HL-60/S4 (cell line): ENCODE data around the gene MCCD1.
"Not testable (repeated sequence)": the region's sequence is repeated elsewhere in the genome, so short reads cannot be mapped to it uniquely, and the experiment has no call there.

Experiments
- in situ Hi-C: fragments of 300-500 bp; cut with MboI; formaldehyde crosslinking; loops from 2 replicates; pipeline ENCODE4 v1.14.3; 2022; ENCODE audit warnings: low sequenced_read_pairs

Gene MCCD1

GRCh38 chr6:31528821-31529328, at the start of gene MCCD1:
TSS of gene MCCD1 (plus strand) at chr6:31528962. CDS start at chr6:31529015, 53 bp downstream.
- in situ Hi-C loops: no loop called here

- in situ Hi-C loops: no loop called here
These were observed 49.4 kb upstream of the MCCD1 start for GRCh38 chr6:31479151-31479932.

- in situ Hi-C loops: no loop called here
These were observed 48.7 kb upstream of the MCCD1 start for GRCh38 chr6:31479933-31480535.

- in situ Hi-C loops: no loop called here
These were observed 48.2 kb upstream of the MCCD1 start for GRCh38 chr6:31480574-31480973.

GRCh38 chr6:31483392-31483791, 45.4 kb upstream of the MCCD1 start:
- in situ Hi-C loops: no loop called here

- in situ Hi-C loops: no loop called here
These were observed 43.7 kb upstream of the MCCD1 start for GRCh38 chr6:31485055-31485454.

- in situ Hi-C loops: not testable (repeated sequence)
These were observed 42.5 kb upstream of the MCCD1 start for GRCh38 chr6:31486065-31486837.

GRCh38 chr6:31487674-31488073, 41.1 kb upstream of the MCCD1 start:
- in situ Hi-C loops: not testable (repeated sequence)

- in situ Hi-C loops: no loop called here
These were observed 39.7 kb upstream of the MCCD1 start for GRCh38 chr6:31489086-31489485.

- in situ Hi-C loops: no loop called here
These were observed 38.5 kb upstream of the MCCD1 start for GRCh38 chr6:31490115-31490873.

- in situ Hi-C loops: not testable (repeated sequence)
These were observed 35.2 kb upstream of the MCCD1 start for GRCh38 chr6:31493550-31493874.

- in situ Hi-C loops: no loop called here
These were observed 34.7 kb upstream of the MCCD1 start for GRCh38 chr6:31493875-31494694.

- in situ Hi-C loops: no loop called here
These were observed 33.2 kb upstream of the MCCD1 start for GRCh38 chr6:31495580-31495979.

GRCh38 chr6:31496826-31497225, 31.9 kb upstream of the MCCD1 start:
- in situ Hi-C loops: not testable (repeated sequence)

- in situ Hi-C loops: no loop called here
These were observed 31.0 kb upstream of the MCCD1 start, which contains the start of gene MICB for GRCh38 chr6:31497531-31498476. TSS of gene MICB (plus strand) at chr6:31498145. CDS start at chr6:31498194, 49 bp downstream.

GRCh38 chr6:31498748-31499147, 30.0 kb upstream of the MCCD1 start:
- in situ Hi-C loops: no loop called here

GRCh38 chr6:31499648-31500047, 29.1 kb upstream of the MCCD1 start:
- in situ Hi-C loops: not testable (repeated sequence)

GRCh38 chr6:31502586-31502985, 26.2 kb upstream of the MCCD1 start:
- in situ Hi-C loops: no loop called here

GRCh38 chr6:31509036-31509435, 19.7 kb upstream of the MCCD1 start:
- in situ Hi-C loops: not testable (repeated sequence)
